WTC11 (cell line): ENCODE data around the gene PANK3. TPM values are rescaled to one million over a fixed set of nuclear protein-coding genes. Genes with fewer than 3 reads are reported as not detected.
A peak's percentile ranks its signal among the peaks of the same experiment; 100 is the strongest.

Experiments
- ATAC-seq: fragments of 200-7000 bp; cut with Tn5 transposase; 2 replicates; pipeline ENCODE4 v1.10.0; 2021; ENCODE audit warnings: mild to moderate bottlenecking, moderate library complexity
- CTCF ChIA-PET: fragments of 300-600 bp; sonication (Branson Sonifier 250); formaldehyde crosslinking; loops from one replicate; lab custom pipeline; 2021; ENCODE audit warnings: antibody characterized with exemption; lab: Charles Lee
- POLR2A ChIA-PET: fragments of 350-600 bp; sonication (Branson Sonifier 250); formaldehyde crosslinking; loops from one replicate; lab custom pipeline; 2021; ENCODE audit warnings: antibody characterized with exemption; lab: Charles Lee
- DNase-seq: peaks from one replicate; pipeline ENCODE4 v3.0.0; 2021; ENCODE audit warnings: low spot score
- H3K27ac Mint-ChIP-seq: 2 replicates; pipeline ENCODE4 v1.8.0; 2021; ENCODE audit warnings: mixed read lengths
- H3K27me3 Mint-ChIP-seq: 2 replicates; pipeline ENCODE4 v1.8.0; 2021; ENCODE audit warnings: low read depth, mild to moderate bottlenecking, moderate library complexity, mixed read lengths
- H3K36me3 Mint-ChIP-seq: 2 replicates; pipeline ENCODE4 v1.8.0; 2021; ENCODE audit warnings: mixed read lengths
- H3K4me1 Mint-ChIP-seq: 2 replicates; pipeline ENCODE4 v1.8.0; 2022; ENCODE audit warnings: mixed read lengths
- H3K4me3 Mint-ChIP-seq: 2 replicates; pipeline ENCODE4 v1.8.0; 2021; ENCODE audit warnings: mild to moderate bottlenecking, moderate library complexity, mixed read lengths
- H3K9me3 Mint-ChIP-seq: 2 replicates; pipeline ENCODE4 v1.8.0; 2021; ENCODE audit warnings: mixed read lengths
- CBFB ChIP-seq: sonication (generic); formaldehyde crosslinking; IDR thresholded peaks from 2 replicates; pipeline ENCODE4 v1.8.1; 2022; ENCODE audit warnings: mild to moderate bottlenecking, low read depth, missing genetic modification reagents
- EMX1 ChIP-seq: fragments of 250-450 bp; sonication (Bioruptor Pico); IDR thresholded peaks from 2 replicates; pipeline ENCODE4 v1.8.0; 2021; ENCODE audit warnings: mild to moderate bottlenecking
- GABPB1 ChIP-seq: sonication (generic); formaldehyde crosslinking; IDR thresholded peaks from 2 replicates; pipeline ENCODE4 v1.8.1; 2023; ENCODE audit warnings: mild to moderate bottlenecking, missing genetic modification reagents
- GRHL2 ChIP-seq: fragments of 250-450 bp; sonication (Bioruptor Pico); IDR thresholded peaks from 2 replicates; pipeline ENCODE4 v1.8.0; 2022; ENCODE audit warnings: mild to moderate bottlenecking, moderate library complexity; ENCODE audit not compliant: insufficient replicate concordance, severe bottlenecking
- GTF2I ChIP-seq: fragments of 250-450 bp; sonication (Bioruptor Pico); conservative IDR thresholded peaks from 2 replicates; pipeline ENCODE4 v1.4.0; 2021; ENCODE audit warnings: mild to moderate bottlenecking
- JAZF1 ChIP-seq: fragments of 250-450 bp; sonication (Bioruptor Pico); IDR thresholded peaks from 2 replicates; pipeline ENCODE4 v1.9.0; 2021; ENCODE audit warnings: moderate library complexity, mild to moderate bottlenecking, inconsistent platforms
- NFYB ChIP-seq: sonication (generic); formaldehyde crosslinking; conservative IDR thresholded peaks from 2 replicates; pipeline ENCODE4 v1.8.0; 2022; ENCODE audit warnings: low read depth, missing genetic modification reagents
- SMAD3 ChIP-seq: sonication (generic); formaldehyde crosslinking; IDR thresholded peaks from 2 replicates; pipeline ENCODE4 v1.8.0; 2022; ENCODE audit warnings: missing genetic modification reagents, mild to moderate bottlenecking, borderline replicate concordance
- ZNF219 ChIP-seq: sonication (generic); formaldehyde crosslinking; IDR thresholded peaks from 2 replicates; pipeline ENCODE4 v1.8.0; 2023; ENCODE audit warnings: missing genetic modification reagents, mild to moderate bottlenecking, borderline replicate concordance
- ZNF416 ChIP-seq: fragments of 250-450 bp; sonication (Bioruptor Pico); IDR thresholded peaks from 2 replicates; pipeline ENCODE4 v1.9.0; 2021; ENCODE audit warnings: mild to moderate bottlenecking, inconsistent platforms
- total RNA-seq: library from RNA; stranded (reverse); gene quantifications from 3 replicates; pipeline ENCODE4 v1.2.3, GENCODE V29; 2021
- TF ChIP-seq, protein P1 (sequence below): fragments of 250-450 bp; sonication (Bioruptor Pico); IDR thresholded peaks from 2 replicates; pipeline ENCODE4 v2.1.2; 2022; ENCODE audit warnings: mild to moderate bottlenecking, moderate library complexity
- TF ChIP-seq, protein P2 (sequence below): sonication (generic); formaldehyde crosslinking; IDR thresholded peaks from 2 replicates; pipeline ENCODE4 v1.8.0; 2023; ENCODE audit warnings: missing genetic modification reagents
- TF ChIP-seq, protein P3 (sequence below): sonication (generic); formaldehyde crosslinking; IDR thresholded peaks from 2 replicates; pipeline ENCODE4 v1.8.0; 2023; ENCODE audit warnings: missing genetic modification reagents, mild to moderate bottlenecking, borderline replicate concordance
- TF ChIP-seq, protein P4 (sequence below): sonication (generic); formaldehyde crosslinking; IDR thresholded peaks from 2 replicates; pipeline ENCODE4 v1.8.0; 2022; ENCODE audit warnings: missing genetic modification reagents
- TF ChIP-seq, protein P5 (sequence below): sonication (generic); formaldehyde crosslinking; IDR thresholded peaks from 2 replicates; pipeline ENCODE4 v1.8.1; 2023; ENCODE audit warnings: mild to moderate bottlenecking, missing genetic modification reagents
- TF ChIP-seq, protein P6 (sequence below): sonication (generic); formaldehyde crosslinking; conservative IDR thresholded peaks from 2 replicates; pipeline ENCODE4 v1.8.1; 2022; ENCODE audit warnings: mild to moderate bottlenecking, missing genetic modification reagents
- TF ChIP-seq, protein P7 (sequence below): sonication (generic); formaldehyde crosslinking; IDR thresholded peaks from 2 replicates; pipeline ENCODE4 v1.8.1; 2023; ENCODE audit warnings: mild to moderate bottlenecking, missing genetic modification reagents, moderate library complexity

Gene PANK3
- total RNA-seq, 1 experiment from 2014 or later: 90.2 TPM

DNA sequence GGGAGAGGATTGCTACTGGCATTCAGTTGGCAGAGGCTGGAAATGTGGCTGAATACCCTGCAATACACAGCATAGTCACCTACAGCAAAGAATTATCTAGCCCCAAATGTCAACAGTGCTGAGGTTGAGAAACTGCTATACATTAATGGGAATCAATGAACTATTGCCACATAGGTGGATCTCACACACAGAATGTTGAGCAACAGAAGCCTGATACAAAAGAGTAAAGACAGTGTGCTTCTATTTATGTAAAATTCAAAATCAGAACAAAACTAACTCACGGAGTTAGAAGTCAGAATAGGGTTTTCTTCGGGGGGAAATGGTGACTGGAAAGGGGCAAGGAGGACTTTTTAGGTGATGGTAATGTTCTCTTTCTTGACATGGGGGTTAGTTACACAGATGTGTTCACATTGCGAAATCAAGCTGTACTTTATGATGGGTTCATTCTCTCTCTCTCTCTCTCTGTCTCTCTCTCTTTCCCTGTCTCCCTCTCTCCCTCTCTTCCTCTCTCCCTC is 45.7 kb upstream of the PANK3 start:
- TF ChIP-seq GABPB1 (CRISPR knock-in tag) (peak; percentile 69), GRHL2 (CRISPR knock-in tag) (no peak)
- TF ChIP-seq, protein P1, sequence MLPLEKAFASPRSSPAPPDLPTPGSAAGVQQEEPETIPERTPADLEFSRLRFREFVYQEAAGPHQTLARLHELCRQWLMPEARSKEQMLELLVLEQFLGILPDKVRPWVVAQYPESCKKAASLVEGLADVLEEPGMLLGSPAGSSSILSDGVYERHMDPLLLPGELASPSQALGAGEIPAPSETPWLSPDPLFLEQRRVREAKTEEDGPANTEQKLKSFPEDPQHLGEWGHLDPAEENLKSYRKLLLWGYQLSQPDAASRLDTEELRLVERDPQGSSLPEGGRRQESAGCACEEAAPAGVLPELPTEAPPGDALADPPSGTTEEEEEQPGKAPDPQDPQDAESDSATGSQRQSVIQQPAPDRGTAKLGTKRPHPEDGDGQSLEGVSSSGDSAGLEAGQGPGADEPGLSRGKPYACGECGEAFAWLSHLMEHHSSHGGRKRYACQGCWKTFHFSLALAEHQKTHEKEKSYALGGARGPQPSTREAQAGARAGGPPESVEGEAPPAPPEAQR (CRISPR knock-in tag): no peak
- Mint-ChIP-seq H3K27me3 (no peaks in the 10 kb centered on the region; the same call in 1 of the 2 replicates), H3K27ac (no peak overlapping the region), H3K4me3 (no peak overlapping the region), H3K4me1 (no peaks in the 10 kb centered on the region), H3K9me3 (peaks cover 7% of the 10 kb centered on the region), H3K36me3 (peaks cover 5% of the 10 kb centered on the region)
- ATAC-seq (no peak), DNase-seq (no peak)
- CTCF ChIA-PET: no interaction called here
- POLR2A ChIA-PET: no interaction called here

DNA sequence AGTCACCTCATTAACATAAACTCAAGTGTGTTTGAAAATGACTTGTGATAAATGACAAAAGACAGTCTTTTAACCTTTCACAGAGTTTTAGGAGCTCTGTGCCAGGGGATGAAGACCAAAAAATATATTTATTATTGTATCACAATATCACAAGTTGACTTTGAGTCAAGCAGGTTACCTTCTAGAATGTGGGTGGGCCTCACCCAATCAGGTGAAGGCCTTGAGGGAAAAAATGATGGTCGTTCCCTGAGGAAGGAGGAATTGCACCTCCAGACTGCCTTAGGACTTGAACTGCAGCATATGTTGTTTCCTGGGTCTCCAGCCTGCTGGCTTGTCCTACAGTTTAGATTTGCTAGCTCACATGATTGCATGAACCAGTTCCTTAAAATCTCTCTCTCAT is 41.6 kb upstream of the PANK3 start:
- Mint-ChIP-seq H3K36me3 (no peaks in the 10 kb centered on the region), H3K4me1 (no peaks in the 10 kb centered on the region), H3K27me3 (no peaks in the 10 kb centered on the region; the same call in 1 of the 2 replicates)
- ChIA-PET POLR2A (no interaction called here), CTCF (no interaction called here)
- no peak for TF ChIP-seq JAZF1 (CRISPR knock-in tag)
- 0 out of 2 replicates have a peak, but pooled peaks have one; percentile 52 for TF ChIP-seq GTF2I (CRISPR knock-in tag)
- TF ChIP-seq, all 79 proteins: peak for 1
- H3K9me3 Mint-ChIP-seq: no peaks in the 10 kb centered on the region
- DNase-seq (no peak), ATAC-seq (no peak)
- H3K4me3 Mint-ChIP-seq: no peak overlapping the region
- H3K27ac Mint-ChIP-seq: no peak overlapping the region

DNA sequence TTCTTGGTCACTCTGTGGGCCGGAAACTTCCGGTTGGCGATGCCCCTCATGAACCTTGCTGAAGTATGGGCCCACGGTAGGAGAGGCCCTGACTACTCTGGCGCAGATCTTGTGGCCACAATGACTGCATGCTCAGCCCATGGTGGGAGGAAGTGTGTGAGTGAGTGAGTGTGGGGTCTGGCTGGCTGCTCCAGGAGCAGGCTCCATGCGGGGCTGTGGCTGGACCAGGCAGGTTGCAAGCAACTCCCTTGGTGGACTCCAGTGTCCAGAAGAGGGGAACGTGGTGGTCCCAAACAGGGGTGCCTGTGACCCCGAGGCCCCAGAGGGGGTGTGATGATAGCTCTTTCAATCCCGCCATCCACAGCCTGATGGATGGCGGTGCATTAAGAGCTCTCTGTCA is 35.5 kb upstream of the PANK3 start:
- Mint-ChIP-seq H3K27me3 (peaks cover 4% of the 10 kb centered on the region; the same call in 1 of the 2 replicates), H3K9me3 (no peaks in the 10 kb centered on the region), H3K4me3 (no peak overlapping the region), H3K4me1 (no peaks in the 10 kb centered on the region), H3K27ac (no peak overlapping the region), H3K36me3 (no peaks in the 10 kb centered on the region)
- CTCF ChIA-PET: no interaction called here
- POLR2A ChIA-PET: no interaction called here
- ATAC-seq (no peak), DNase-seq (no peak)
- TF ChIP-seq, protein P2, sequence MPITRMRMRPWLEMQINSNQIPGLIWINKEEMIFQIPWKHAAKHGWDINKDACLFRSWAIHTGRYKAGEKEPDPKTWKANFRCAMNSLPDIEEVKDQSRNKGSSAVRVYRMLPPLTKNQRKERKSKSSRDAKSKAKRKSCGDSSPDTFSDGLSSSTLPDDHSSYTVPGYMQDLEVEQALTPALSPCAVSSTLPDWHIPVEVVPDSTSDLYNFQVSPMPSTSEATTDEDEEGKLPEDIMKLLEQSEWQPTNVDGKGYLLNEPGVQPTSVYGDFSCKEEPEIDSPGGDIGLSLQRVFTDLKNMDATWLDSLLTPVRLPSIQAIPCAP (CRISPR knock-in tag): no peak
- TF ChIP-seq ZNF219 (CRISPR knock-in tag): no peak
- TF ChIP-seq CBFB (CRISPR knock-in tag): no peak
- TF ChIP-seq NFYB (CRISPR knock-in tag): no peak
- no peak for TF ChIP-seq GTF2I (CRISPR knock-in tag)
- TF ChIP-seq JAZF1 (CRISPR knock-in tag): no peak
- TF ChIP-seq EMX1 (CRISPR knock-in tag): no peak
- TF ChIP-seq SMAD3 (CRISPR knock-in tag): no peak
- TF ChIP-seq, protein P3, sequence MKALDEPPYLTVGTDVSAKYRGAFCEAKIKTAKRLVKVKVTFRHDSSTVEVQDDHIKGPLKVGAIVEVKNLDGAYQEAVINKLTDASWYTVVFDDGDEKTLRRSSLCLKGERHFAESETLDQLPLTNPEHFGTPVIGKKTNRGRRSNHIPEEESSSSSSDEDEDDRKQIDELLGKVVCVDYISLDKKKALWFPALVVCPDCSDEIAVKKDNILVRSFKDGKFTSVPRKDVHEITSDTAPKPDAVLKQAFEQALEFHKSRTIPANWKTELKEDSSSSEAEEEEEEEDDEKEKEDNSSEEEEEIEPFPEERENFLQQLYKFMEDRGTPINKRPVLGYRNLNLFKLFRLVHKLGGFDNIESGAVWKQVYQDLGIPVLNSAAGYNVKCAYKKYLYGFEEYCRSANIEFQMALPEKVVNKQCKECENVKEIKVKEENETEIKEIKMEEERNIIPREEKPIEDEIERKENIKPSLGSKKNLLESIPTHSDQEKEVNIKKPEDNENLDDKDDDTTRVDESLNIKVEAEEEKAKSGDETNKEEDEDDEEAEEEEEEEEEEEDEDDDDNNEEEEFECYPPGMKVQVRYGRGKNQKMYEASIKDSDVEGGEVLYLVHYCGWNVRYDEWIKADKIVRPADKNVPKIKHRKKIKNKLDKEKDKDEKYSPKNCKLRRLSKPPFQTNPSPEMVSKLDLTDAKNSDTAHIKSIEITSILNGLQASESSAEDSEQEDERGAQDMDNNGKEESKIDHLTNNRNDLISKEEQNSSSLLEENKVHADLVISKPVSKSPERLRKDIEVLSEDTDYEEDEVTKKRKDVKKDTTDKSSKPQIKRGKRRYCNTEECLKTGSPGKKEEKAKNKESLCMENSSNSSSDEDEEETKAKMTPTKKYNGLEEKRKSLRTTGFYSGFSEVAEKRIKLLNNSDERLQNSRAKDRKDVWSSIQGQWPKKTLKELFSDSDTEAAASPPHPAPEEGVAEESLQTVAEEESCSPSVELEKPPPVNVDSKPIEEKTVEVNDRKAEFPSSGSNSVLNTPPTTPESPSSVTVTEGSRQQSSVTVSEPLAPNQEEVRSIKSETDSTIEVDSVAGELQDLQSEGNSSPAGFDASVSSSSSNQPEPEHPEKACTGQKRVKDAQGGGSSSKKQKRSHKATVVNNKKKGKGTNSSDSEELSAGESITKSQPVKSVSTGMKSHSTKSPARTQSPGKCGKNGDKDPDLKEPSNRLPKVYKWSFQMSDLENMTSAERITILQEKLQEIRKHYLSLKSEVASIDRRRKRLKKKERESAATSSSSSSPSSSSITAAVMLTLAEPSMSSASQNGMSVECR: no peak
- no peak for TF ChIP-seq ZNF416
- TF ChIP-seq, protein P4, sequence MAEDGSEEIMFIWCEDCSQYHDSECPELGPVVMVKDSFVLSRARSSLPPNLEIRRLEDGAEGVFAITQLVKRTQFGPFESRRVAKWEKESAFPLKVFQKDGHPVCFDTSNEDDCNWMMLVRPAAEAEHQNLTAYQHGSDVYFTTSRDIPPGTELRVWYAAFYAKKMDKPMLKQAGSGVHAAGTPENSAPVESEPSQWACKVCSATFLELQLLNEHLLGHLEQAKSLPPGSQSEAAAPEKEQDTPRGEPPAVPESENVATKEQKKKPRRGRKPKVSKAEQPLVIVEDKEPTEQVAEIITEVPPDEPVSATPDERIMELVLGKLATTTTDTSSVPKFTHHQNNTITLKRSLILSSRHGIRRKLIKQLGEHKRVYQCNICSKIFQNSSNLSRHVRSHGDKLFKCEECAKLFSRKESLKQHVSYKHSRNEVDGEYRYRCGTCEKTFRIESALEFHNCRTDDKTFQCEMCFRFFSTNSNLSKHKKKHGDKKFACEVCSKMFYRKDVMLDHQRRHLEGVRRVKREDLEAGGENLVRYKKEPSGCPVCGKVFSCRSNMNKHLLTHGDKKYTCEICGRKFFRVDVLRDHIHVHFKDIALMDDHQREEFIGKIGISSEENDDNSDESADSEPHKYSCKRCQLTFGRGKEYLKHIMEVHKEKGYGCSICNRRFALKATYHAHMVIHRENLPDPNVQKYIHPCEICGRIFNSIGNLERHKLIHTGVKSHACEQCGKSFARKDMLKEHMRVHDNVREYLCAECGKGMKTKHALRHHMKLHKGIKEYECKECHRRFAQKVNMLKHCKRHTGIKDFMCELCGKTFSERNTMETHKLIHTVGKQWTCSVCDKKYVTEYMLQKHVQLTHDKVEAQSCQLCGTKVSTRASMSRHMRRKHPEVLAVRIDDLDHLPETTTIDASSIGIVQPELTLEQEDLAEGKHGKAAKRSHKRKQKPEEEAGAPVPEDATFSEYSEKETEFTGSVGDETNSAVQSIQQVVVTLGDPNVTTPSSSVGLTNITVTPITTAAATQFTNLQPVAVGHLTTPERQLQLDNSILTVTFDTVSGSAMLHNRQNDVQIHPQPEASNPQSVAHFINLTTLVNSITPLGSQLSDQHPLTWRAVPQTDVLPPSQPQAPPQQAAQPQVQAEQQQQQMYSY (CRISPR knock-in tag): no peak
- TF ChIP-seq, protein P5, sequence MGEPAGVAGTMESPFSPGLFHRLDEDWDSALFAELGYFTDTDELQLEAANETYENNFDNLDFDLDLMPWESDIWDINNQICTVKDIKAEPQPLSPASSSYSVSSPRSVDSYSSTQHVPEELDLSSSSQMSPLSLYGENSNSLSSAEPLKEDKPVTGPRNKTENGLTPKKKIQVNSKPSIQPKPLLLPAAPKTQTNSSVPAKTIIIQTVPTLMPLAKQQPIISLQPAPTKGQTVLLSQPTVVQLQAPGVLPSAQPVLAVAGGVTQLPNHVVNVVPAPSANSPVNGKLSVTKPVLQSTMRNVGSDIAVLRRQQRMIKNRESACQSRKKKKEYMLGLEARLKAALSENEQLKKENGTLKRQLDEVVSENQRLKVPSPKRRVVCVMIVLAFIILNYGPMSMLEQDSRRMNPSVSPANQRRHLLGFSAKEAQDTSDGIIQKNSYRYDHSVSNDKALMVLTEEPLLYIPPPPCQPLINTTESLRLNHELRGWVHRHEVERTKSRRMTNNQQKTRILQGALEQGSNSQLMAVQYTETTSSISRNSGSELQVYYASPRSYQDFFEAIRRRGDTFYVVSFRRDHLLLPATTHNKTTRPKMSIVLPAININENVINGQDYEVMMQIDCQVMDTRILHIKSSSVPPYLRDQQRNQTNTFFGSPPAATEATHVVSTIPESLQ (CRISPR knock-in tag): no peak
- TF ChIP-seq, protein P6, sequence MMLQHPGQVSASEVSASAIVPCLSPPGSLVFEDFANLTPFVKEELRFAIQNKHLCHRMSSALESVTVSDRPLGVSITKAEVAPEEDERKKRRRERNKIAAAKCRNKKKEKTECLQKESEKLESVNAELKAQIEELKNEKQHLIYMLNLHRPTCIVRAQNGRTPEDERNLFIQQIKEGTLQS: no peak
- TF ChIP-seq, protein P7, sequence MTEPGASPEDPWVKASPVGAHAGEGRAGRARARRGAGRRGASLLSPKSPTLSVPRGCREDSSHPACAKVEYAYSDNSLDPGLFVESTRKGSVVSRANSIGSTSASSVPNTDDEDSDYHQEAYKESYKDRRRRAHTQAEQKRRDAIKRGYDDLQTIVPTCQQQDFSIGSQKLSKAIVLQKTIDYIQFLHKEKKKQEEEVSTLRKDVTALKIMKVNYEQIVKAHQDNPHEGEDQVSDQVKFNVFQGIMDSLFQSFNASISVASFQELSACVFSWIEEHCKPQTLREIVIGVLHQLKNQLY (CRISPR knock-in tag): no peak
